PC-9 (cell line): ENCODE data around the gene CYP39A1.

Experiments used
- CTCF ChIP-seq: fragments of 200-600 bp; sonication (generic); conservative IDR thresholded peaks from 2 replicates; pipeline ENCODE4 v1.6.1; 2017; ENCODE audit warnings: mixed run types, antibody characterized with exemption, mild to moderate bottlenecking, moderate library complexity
- EZH2 ChIP-seq: fragments of 200-600 bp; sonication (generic); IDR thresholded peaks from 2 replicates; pipeline ENCODE4 v1.8.0; 2017; ENCODE audit warnings: antibody characterized with exemption, low read depth

GRCh38 chr6:46652603-46653438, at the start of gene CYP39A1, which contains the start of gene SLC25A27:
- TF ChIP-seq CTCF, result no peak
- no peak for TF ChIP-seq EZH2
